DMS153 (cell line): ENCODE data around the gene FAM193B.
"Not testable (repeated sequence)": the region's sequence is repeated elsewhere in the genome, so short reads cannot be mapped to it uniquely, and the experiment has no call there.

Source experiments
- DNase-seq: peaks from one replicate; lab custom pipeline; 2025; lab: John Stamatoyannopoulos, UW

The FAM193B gene

DNA sequence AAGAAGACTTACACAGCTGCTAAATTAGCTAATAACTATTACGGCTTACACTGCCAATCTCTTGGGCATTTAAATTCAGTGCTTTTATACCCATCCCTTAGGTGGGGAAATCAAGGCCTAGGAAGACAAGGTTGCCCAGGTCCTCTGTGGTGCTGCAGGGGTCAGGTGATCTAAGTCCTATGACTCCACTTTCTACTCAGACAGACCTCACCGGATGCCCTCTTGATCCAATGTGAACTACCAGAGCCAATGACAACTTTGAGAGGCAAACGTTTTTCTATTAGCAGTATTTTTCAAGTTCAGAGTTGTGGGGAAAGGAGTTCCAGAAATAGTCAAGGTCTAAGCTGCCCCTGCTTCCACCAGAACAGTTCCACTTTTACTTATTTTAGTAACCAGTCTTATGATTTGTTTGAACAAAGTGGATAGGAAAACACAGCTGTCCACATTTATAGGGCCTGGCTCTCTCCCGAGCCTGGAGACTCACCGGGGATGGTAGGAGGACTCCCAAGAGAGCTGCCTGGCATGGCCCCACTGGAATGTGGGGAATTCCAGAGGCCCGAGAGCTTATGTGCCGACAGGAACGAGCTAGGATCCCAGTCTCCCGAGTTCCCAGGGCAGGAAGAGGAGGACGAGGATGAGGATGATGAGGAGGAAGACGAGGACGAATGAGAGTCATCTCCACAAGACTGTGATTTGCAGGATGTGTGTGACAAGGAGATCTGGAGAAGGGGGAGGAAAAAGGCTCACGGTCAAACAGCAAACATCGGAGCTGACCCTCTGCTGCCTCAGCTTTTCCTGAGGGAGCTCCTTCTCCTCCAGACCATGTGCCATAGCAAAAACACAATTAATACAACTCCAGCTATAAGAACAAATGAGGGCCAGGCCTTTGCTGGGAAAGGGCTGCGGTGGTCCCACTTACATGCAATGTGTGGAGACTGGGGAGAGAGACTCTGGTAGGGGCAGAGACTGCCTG lies 16.7 kb downstream of the FAM193B start:
- no peak for DNase-seq

- no peak for DNase-seq
Measured at GRCh38 chr5:177536386-177536785, 18.0 kb downstream of the FAM193B start.

DNA sequence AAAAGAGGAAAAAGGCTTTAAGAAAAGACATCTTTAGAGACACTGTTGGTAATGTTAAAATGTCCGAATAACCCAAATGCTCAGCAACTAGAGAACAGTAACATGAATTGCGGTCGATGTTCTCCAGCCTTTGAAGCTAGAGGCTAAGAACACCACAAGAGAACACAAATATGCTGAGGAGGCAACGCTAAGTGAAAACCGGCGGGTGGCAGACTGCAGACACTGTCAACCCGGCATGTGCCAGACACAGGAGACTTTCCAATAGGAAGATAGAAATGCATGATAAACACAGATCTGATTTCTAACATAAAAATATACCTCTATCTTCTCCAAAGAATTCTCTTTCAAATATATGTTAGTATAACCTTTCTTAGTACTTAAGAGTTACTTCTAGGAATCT lies 19.2 kb downstream of the FAM193B start:
- no peak for DNase-seq

- not testable (repeated sequence) for DNase-seq
Measured at GRCh38 chr5:177534433-177534832, 19.9 kb downstream of the FAM193B start.

DNA sequence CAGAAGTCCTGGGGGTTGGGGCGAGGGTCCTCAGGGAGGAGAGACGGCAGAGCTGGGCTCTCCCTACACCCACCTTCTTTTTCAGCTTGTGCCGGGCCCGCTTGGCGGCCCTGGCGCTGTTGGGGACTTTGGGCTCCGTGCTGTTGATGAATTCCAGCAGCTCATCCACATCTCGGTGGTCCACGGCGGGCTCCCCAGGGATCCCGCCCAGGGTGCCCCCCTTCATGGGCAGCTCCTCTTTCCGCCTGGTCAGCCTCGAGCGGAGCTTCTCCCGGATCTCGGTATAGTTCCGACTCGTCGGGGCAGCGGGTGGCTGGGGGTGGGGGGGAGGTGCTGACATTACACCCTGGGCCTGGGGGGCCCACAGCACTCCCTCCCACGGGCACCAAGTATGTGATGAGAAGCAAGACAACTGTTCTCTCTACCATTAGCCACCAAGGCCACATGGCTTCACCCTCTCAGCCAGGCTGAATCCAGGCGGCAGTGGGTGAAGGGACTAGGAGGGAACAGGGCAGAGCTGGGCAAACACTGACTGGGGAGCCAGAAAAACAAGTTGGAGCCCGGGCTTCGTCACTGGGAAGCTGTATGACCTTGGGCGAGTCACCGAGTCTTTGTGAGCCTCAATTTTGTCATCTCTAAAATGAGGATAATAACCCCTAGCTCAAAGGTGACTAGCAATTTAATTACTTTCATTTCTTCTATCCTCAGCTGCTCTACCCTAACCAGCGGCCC lies 23.0 kb downstream of the FAM193B start:
- no peak for DNase-seq

DNA sequence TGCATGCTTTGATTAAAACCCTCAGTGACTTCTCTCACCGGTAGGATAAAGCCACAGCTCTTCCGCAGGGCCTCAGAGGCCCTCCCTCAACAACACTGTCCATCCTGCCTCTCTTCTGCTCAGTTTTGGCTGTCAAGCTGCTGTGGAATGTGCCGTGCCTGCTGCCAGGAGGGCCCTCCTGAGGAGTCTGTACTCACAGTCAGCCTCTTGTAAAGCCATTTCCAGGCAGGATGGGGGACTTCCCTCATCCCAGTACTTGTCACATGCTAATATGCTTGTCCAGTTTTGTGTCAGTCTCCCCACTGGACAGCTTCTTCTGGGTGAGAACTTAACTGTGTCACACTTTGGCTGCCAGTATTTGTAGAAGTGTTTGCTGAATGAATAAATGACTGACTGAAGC lies 23.7 kb downstream of the FAM193B start:
- DNase-seq, result no peak

DNA sequence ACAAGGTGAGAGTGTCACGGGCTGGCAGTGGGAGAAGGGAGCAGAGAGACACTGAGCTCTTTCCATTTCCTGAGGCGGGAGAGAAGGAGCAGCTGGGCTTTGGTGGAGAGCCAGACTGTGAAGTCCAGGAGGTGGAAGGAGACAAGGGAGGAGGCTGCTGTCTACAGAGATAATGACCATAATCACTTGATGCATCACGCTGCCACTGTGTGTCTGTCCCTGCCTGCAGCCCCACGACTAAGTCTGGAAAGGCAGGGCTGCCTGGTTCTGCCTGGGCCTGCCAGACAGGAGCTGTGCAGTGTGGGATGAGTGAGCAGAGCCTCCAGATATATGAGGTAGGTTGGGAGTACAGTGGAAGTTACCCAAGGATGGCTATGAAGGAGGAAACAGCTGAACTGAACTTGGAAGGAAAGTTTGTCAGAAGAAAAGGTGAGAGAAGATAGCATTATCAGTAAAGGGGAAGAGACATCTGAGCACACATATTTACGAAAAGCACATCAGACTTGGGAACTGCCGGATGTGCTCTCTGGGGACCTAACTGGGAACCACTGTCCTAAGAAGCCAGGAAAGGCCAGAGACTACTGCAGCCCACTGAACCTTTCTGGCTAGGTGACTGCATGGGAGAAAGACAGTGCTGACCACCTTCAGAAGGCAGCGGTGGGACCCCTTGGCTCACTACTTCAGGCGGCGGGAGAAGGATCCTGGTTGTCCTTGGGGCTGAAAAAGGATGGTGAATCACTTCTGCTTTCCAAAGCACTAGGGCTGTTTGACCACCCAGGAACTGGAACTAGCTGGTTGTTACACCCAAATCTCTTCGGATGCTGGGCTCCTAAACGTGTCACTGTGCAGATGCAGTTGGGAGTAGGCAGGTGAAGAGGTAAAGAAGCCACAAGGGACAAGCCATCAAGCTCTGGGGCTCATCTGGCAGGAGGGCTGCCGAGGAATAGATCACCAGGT lies 24.8 kb downstream of the FAM193B start:
- DNase-seq, result no peak

- DNase-seq, result no peak
Measured at GRCh38 chr5:177528631-177529030, 25.7 kb downstream of the FAM193B start.

DNA sequence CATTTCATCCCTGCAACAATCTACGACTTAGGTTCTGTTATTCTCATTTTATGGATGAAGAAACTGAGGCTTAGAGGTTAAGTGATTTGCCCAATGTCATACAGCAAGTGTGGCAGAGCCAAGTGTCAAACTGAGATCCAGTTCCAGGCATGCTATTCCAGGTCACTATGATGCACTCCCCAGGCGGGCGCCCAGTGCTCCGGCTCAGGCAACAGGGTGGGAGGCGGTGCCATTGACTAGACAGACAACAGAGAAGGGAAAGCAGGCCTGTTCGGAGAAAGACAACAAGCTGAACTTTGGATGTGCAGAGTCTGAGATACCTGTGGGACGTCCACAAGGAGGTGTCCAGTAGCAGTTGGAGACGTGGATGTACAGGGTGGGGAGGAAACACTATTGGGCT lies 26.8 kb downstream of the FAM193B start:
- DNase-seq, result no peak

DNA sequence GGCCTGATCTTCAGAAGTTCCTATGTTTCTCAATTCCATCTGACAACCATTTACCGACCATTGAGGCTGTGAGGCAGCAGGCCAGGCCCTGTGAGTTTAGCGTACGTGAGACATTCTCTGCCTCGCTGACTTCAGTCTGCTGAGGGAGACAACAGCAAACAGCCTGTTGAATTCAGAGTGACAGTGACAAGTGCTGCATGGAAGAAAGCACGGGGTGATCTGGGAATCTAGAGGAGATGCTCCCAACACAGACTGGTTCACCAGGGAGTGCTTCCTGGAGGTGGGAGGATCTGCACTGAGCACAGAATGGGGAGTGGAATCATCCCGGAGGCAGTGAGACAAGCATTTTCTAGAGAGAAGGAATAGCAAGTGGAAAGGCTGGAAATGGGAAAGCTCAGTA lies 27.6 kb downstream of the FAM193B start:
- no peak for DNase-seq

- no peak for DNase-seq
Measured at GRCh38 chr5:177526191-177526590, 28.2 kb downstream of the FAM193B start.

GRCh38 chr5:177524941-177525655 lies 29.3 kb downstream of the FAM193B start:
- DNase-seq, result no peak

DNA sequence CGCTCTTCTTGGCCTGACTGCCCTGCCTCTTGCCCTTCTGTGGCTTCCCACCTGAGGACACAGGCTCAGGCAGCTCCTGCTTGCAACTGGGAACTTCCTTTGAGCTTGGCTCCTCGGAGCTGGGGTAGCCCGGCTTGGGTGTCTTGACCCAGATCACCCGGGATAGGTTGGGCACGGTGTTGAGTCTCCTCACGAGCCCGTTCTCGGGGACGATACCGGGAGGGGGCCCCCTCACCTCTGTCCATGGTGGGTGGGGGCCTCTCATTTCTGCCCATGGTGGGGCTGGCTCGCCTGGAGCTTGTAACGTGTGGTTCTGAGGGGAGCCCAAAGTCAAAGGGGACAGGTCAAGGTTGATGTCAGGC lies 29.8 kb downstream of the FAM193B start:
- DNase-seq, result no peak

GRCh38 chr5:177523711-177524538 lies 30.4 kb downstream of the FAM193B start:
- DNase-seq, result no peak

DNA sequence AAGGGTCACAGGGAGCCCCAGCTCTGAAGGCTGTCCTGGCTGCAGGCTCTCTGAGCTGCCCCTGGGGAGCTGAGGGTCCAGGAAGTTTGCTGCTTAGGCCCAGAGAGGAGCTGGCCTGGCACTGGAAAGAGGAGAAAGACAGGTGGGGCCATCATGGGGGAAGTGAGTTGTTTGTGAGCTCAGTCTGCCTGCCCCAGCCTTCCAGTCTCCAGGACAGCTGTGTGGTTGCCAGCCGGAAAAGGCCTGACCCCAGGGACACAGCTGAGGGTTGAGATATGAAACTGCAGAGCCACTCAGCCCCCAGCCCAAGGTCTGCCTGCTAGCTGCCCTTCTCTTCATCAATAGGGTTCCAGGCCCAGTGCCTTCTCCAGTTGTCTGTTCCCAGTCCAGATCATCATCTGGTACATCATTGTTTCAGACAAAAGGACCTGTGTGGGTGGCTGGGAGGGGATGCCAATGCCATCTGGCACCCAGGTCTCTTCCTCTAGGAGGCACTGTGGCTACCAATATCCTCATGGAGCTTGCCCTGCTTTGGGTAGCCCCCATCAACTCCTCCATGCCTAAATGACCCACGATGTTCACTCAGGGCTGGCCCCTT lies 33.3 kb downstream of the FAM193B start:
- DNase-seq, result no peak

DNA sequence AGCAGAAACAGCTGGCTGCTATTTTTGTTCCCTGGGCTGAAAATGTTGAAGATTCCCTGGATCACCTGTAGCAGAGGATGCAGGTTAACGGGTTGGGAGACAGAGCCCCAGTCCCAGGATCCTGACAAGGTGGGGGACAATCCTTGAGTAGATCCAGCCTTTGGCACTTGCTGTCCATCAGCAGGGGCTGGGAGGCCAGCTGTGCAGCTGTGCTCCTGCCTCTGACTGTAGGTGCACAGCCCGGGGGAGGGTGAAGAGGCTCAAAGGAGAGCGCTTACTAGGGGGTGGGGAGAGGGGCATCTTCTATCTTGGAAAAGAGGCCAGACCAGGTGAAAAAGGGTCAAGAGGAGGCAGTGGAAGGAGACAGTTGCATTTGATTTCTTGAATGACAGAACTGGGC lies 34.1 kb downstream of the FAM193B start:
- DNase-seq, result no peak

DNA sequence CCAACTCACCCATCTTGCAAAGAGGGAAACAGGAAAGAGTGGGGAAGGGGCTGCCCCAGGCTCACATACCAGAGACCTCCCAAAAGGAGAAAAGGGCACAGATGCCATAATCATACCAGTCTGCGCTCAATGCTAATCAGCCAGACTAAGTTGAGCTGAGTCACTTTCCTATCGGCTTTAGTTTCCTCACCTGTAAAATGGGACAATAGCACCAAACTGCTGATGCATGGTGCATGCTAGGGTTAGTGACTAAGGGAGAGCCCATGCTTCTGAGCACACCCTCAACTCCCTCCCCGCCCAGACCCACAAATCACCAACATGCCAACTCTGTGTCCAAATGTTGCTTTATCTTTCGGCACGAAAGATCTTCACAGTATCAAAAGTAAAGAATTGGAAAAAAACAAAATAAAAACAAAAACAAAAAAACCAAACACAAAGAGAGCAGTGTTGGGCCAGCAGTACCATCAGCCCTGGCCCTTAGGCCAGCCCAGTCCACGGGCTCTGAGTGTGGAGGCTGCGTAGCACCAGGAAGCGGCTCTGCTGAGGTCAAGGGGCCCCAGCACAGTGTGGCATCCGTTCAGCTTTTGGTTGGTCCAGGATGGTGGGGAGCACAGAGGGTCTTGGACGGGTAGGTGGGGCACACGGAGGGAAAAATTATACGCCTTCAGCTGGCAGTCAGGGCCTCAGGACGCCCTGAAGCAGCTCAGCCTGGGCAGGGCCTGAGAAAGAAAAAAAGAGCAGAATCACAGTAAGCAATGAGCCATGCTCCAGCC lies 34.7 kb downstream of the FAM193B start:
- no peak for DNase-seq

GRCh38 chr5:177516601-177517568 lies 37.5 kb downstream of the FAM193B start, which contains the start of gene DDX41:
DDX41 (minus strand) TSS chr5:177516961; CDS start chr5:177516945, 16 bp downstream.
- peak; percentile 89 for DNase-seq
